Activated naive CD4-positive, alpha-beta T cell (primary cell): ENCODE results near the gene MIAT.
A peak's percentile ranks its signal among the peaks of the same experiment; 100 is the strongest.
"Not testable (repeated sequence)": the region's sequence is repeated elsewhere in the genome, so short reads cannot be mapped to it uniquely, and the experiment has no call there.

Source experiments
- DNase-seq, 4 experiments: peaks; one replicate each; lab custom pipeline; 2025; lab: John Stamatoyannopoulos, UW

The MIAT gene

DNA sequence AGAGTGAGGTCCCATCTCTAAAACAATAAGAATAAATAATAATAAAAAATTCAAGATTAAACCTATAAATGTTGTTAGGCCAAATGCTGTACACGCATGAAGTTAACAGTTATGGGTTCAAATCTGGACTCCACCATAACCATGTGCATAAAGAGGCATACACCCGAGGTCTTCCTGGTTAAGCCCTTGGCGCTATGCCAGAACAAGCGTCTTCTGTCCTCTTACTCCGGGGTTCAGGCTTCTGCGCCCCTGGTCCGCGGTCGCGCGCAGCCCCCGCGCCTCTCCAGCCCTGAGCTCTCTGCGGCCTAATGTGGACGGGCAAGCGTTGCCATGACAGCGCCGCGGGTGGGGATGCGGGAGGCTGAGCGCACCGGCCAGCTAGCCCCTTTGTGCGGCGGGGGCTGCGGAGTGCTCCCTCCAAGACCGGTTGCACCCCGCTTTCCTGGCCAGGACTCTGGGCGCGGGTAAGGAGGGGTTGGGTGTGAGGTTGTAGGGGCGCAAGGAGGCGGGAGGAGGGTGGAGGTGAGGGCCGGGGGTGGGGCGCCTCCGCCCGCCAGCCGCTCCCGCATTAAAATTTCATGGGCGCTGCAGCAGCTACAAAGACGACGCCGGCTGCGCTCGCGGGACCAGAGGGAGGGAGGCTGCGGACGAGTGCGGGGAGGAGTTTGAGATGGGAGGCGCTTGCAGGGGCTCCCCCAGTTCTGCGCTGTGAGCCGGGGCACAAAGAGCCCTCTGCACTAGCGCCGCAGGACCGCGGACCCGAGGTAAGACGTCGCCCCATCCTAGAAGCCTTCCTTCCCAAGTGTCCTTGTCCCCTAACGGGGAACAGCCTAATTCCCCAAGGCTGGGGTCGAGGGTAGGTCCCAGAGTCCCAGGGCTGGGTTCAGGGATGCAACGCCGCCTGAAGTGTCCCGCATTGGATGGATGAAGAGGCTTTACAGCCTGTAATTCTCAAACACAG, at the start of gene MIAT:
Gene MIAT (plus strand): TSS at position 698 of the 961 bp plus-strand sequence.
- peak; percentile 7 to 51 (median 20) for DNase-seq

DNA sequence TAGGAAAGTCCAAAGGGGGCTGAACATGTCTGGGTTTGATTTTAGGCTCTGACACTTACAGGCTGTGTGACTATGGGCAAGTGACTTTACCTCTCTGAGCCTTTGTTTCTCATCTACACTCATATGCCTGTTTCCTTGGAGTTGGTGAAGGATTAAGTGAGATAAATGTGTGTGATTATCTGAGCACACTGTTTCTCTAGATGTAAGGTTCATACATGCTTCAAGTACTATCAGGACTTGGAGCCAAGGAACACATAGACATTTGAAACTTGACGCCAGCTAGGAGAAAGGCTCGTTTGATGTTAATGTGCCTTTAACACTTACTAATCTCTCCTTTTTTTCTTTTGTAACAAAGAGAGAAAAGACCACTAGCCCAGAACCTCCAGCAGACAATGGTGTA, 49.3 kb upstream of the MIAT start:
- no peak for DNase-seq

DNA sequence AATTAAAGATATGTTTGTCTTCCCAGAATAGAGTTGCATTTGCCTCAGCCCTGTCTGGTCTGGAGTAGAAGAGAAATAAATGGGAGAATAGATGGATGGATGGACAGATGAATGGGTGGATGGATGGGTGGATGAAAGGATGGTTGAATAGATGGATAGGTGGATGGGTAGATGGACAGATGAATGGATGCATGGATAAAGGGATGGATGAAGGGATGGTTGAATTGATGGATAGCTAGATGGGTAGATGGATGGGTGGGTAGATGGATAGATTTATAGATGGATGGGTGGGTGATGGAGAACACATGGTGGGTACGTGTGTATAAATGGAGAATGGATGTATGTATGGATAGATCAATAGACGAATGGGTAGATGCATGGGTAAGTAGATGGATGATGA, 48.1 kb upstream of the MIAT start:
- no peak for DNase-seq

DNA sequence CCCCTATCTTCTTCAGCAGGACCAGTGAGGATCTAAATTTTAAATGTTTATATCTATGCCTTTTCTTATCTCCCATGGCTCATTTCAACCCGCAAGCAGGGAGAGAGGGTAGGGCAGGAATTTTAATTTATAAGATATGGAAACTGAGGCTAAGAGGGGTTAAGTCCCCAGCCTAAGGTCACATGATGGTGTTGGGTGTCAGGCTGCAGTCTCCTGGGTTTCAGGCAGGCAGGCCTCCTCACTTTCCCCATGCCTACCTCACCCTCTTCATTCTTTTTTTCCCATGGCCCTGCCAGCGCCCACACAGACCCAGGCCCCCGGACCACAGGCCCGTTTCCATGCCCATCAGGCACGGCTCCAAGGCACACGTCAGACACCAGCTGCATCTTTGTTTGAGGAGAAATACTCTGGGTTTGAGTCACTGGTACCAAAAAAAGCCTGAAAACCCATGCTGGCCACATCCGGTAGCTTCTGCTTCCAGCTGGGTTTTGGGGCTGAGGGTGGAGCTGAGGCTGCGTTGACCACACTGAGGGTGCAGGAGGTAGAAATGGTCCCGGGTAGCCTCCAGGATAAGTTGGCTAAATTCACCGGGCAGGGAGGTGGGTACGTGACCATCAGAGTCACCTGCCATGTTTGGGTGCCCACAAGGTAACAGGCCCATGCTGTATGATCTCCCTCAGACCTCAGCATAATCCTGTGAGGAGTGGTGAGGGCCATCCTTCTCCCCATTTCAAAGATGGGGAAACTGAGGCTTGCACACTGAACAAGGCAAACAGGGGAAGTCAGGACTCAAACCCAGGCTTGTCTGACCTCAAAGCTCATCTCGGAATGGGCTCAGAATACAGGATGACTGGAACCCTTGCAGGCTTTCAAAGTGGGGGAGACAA, 47.1 kb upstream of the MIAT start:
- DNase-seq: no peak

DNA sequence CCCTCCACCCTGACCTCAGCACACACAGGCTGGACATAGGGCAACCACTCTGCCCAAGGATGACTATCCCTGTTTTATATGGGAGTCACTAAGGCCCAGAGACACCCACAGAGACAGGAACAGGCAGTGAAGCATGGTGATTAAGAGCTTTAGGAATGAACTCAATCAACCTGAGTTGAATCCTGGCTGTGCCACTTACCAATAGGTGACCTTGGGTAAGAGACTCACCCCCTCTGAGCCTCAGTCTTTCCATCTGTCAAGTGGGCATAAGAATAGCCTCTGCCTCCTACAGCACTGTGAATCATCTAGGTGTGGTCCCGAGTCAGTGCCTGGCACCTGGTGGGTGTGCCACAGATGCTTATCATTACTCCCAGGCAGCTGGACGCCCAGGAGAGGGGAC, 46.4 kb upstream of the MIAT start:
- DNase-seq: no peak

DNA sequence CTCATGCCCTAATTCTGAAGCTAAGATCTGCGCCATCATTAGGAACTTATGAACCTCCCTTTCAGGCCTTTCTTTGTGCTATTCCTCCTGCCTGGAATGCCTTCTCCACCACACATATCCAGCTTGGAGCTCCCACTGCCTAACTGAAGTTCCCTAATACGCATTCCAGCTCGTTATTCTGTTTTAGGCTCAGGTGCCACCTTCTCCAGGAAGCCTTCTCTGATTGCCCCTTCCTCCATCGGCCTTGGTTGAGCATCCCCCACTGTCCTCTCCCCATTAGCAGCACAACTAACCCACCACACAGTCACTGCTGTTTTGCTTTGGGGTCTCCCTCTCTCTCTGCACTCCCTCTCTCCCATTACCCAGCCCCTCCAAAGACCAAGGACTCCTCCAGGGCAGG, 44.7 kb upstream of the MIAT start:
- no peak for DNase-seq

DNA sequence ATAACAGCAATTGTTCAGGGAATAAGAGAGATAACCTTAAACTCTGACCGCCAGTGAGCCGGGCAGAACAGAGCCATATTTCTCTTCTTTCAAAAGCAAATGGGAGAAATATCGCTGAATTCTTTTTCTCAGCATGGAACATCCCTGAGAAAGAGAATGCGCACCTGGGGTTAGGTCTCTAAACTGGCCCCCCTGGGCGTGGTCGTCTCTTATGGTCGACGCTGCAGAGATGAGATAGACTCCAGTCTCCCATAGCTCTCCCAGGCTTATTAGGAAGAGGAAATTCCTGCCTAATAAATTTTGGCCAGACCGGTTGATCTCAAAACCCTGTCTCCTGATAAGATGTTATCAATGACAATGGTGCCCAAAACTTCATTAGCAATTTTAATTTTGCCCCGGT, 43.6 kb upstream of the MIAT start:
- not testable (repeated sequence) for DNase-seq

DNA sequence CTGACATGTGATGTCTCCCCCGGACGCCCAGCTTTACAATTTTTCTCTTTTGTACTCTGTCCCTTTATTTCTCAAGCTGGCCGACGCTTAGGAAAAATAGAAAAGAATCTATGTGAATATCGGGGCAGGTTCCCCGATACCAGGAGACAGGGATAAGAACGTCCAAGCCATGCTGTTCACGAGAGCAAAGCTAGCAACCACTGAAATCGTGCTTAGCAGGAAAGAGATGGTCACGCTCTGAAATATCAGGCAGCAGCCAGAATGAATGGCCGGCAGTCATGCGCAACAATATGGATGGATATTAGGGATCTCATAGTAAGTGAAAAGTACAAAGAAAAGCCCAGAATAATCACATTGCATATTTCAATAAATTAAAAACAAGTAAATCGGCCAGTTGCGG, 43.1 kb upstream of the MIAT start:
- DNase-seq: no peak

DNA sequence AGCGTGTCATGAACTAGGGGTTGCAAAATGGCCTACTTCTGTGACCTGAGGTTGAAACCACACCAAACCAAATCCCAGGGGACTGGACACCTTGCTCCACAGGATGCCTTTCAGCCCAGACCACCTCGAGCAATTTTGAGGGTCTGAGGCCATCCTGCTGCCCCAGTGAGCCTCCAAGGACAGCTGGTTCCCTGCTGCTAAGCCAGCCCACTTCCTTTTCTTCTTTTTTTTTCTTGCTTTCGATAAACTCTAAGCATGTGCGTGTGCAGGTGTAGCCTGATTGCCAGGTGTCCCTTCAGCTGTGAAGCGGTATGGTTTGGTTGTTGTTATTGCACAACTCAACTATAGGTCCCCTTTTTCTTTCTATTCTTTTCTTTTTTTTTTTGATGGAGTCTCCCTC, 42.2 kb upstream of the MIAT start:
- DNase-seq: no peak

DNA sequence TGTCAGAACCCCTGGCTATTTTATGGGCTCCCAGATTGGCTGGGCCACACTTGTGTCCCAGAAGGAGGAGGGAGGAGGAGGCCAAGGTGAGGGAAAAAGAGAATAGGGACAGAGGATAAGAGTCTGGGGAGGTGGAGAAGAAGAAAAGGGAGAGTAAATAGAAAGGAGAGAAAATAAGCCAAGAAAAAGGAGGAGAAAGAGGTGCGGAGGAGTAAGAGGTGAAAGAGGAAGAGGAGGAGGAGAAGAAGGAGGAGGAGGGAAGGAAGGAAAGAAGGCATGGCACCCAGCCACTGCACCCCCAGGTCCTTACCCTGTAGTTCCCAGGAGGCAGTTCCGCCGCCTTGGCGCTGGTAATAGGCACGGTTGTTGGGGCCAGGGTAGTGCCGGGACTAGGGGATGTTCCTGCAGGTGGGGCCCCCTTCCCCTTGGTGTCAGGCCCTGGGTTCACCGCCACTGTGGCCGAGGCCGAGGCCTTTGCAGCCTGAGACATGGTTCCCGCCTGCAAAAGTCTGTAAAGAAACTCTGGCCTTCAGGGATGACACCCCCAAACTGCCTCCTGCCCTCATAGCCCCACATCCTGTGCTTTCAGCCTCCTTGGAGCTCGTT, 41.5 kb upstream of the MIAT start:
- no peak for DNase-seq

DNA sequence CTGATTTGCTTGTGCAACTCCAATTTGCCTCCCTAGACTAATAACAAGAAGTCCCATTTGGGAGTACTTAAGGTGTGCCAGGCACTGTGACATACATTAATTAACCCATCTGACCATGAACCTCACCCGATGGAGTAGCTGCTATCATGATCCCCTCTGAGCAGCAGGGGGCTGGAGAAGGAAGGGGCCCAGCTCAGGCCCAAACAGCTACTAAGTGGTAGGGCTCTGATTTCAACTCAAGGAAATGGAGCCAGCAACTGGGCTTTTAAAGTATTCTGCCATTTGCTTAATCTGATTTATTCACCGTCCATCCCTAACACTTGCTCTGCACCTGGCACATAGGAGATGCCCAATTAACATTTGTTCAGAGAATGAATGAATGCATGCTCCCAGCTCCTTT, 40.7 kb upstream of the MIAT start:
- DNase-seq: no peak

DNA sequence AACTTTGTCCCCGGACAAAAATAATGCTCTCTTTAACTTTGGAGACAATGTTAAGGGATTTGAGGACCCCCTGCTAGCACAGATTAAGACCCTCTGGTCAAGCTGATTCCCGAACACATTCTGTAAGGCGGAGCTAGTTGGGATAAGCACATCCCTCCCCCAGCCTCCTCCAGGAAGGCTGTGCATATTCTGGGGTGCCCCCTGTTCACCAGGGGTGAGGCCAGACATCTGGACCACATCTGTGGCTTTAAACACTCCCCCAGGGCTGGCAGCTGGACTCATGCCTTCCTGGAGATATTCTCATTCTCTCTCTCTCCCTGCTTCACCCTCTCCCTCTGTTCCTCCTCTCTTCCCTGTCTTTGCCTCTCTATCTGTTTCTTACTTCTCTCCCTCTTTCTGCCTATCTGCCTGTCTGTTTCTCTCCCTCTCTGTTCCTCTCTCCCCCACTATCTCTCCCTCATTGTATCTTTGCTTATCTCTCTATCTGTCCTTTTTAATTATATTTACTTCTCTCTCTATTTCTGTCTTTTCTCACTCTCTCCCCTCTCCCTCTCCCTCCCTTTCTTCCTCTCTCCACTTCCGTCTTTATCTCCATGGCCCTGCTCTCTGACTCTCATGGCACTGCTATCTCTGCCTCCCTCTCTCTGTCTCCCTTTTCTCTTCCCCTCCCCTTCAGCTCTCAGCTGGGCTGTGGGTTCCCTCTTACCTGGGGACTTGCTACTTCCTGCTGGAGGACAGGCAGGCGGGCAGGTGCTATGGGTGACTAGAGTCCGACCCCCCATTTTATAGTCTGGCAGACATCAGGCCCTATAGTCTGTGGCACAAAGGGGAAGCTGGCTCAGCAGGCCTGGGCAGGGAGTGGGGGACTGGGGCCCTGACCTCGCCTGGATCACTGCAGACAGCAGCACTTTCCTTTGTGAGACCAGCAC, 39.9 kb upstream of the MIAT start, which contains the start of gene CRYBB1:
Gene CRYBB1 (minus strand): TSS at position 757 of the 929 bp plus-strand sequence. CDS start 1,708 bp downstream, outside the sequence.
- no peak for DNase-seq

DNA sequence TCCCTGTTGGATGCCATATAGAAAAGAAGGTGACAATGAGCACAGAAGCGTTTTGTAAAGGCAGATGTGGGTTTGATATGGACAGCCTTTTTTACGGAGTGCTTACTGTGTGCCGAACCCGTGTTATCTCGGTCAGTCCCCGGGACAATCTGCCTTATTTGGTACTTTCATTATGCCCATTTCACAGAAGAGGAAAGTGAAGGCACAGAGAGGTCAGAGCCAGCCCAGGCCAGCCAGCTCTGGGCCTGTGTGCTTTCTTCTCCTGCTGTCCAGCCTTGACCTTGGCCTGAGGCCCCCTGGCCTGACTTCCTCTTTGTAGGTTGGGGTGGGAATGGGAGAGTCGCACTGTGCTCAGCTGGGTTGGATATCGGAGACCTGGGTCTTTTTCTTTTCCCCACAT, 38.9 kb upstream of the MIAT start:
- no peak for DNase-seq

DNA sequence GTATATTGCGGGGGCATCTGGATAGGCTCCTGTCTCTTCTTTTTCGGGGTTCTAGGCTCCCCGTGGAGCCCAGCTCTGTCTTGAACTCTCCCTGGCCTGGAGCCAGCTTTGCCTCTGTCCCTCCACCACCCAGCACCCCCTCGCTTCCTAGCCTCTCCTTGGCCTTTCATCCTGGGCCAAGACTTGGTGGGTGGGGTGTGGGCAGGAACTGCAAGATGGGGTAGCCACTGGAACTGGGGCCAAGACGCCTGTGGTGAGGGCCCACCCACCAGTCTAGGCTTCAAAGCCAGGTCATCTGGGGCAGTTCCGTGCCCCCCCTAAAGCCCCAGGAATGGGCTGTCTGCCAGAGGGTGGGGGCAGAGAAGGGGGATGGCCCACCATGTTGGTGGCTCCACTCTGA, 37.9 kb upstream of the MIAT start:
- no peak for DNase-seq

DNA sequence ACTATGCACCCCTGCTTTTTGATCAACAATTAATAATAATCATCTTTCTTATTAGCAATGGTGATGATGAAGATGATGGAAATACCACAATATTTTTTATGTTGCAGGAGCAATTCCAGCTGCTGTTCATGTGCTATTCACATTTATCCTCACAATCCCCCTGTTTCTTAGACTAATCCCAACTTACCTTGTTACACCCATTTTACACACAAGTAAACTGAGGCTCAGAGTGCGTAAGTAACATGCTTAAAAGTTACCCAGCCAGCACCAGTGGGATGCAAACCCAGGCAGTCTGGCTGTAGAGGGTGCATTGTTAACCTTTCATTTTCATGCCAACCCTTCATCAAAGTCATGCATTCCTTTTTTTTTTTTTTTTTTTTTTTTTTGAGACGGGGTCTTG, 37.2 kb upstream of the MIAT start:
- DNase-seq: no peak

DNA sequence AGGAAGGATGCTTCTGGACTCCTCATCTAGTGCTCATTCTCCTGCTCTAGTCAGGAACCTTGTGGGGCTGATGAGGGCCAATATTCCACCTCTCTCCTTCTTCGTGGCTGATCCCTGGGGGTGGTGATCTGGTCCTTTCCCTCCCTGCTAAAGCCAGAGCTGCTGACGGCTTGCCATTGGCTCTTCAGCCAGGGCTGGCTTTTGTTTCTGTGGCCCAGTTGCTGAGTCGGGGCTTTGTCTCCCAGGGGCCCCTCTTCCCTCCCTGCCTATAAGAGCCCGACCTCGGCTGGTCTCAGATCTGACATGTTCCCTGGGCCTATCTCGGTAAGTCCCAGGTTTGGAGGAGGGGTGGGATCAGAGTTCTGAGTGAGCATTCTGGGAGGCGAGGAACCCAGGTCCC, 35.7 kb upstream of the MIAT start, which contains the start of gene CRYBA4:
Gene CRYBA4 (plus strand): TSS at position 301 of the 400 bp plus-strand sequence. CDS start 634 bp downstream, outside the sequence.
- no peak for DNase-seq

DNA sequence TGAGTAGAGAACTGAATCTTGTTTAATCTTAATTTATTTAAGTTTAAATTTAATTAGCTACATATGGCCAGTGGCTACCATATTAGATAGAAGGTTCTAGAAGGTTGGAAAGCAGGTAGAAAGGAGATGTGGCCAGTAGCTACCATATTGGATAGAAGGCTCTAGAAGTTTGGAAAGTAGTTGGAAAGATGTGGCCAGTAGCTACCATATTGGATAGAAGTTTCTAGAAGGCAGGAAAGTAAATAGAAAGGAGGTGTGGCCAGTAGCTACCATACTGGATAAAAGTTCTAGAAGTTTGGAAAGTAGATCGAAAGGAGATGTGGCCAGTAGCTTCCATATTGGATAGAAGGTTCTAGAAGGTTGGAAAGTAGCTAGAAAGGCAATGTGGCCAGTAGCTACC, 33.4 kb upstream of the MIAT start:
- no peak for DNase-seq

DNA sequence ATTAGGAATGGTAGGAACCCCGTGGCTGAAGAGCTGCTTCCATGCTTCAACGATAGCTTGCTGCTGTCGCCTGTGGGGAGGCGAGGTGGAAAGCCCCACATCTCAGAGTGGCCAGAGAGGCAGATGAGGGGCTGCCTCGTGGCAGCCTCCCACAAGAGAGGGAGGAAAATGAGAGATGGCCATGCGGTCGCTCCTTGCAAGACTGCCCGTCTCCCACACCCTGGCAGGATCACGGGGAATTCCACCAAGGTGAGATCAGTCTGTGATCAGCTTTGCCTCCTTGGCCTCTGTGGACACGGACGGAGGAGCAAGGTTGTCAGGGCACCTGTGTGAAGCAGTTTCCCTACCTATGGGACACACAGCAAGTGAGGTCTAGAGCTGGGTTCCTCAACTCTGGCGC, 32.6 kb upstream of the MIAT start:
- no peak for DNase-seq

DNA sequence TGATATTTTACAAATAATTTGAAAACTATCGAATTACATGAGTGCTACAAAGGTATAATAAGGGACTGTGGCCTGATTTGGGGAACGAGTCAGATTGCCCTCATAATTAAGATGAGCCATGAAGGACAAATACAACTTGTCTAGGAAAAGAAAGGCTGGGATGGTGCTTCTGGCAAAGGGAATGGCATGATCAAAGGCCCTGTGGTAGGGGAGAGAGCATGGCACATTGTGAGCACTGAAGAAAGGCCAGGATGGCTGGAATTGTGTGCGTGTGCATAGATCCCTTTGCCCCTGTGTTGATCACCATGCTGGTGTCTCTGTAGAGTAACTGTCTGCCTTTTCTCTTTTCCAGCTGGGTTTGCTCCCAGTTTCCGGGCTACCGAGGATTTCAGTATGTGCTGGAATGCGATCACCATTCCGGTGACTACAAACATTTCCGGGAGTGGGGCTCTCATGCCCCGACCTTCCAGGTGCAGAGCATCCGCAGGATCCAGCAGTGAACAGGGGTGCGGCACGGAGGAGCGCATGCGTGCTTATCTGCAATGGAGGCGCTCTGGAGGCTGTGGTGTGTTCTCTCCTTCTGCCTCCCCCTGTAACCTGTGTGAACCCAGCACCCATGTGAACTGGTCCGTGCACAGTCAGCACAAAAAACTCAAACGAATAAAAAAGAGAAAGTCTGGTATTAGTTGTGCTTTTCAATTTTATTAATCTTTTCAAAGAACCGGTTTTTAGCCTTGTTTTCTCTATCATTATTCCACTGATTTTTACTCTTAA, 27.2 kb upstream of the MIAT start:
- DNase-seq: no peak

DNA sequence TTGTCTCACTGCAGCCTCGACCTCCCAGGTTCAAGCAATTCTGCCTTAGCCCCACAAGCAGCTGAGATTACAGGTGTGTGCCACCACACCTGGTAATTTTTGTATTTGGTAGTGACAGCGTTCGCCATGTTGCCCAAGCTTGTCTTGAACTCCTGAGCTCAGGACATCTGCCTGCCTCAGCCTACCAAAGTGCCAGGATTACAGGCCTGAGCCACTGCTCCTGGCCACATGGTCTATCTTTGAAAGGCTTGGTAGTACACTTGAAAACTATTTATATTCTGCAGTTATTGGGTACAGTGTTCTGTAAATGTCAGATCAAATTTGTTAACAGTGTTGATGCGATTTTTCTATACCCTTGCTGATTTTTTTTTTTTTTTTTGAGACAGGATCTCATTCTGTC, 26.1 kb upstream of the MIAT start:
- no peak for DNase-seq
